HepG2 (cell line): ENCODE data around the gene EDEM1. TPM values are rescaled to one million over a fixed set of nuclear protein-coding genes. Genes with fewer than 3 reads are reported as not detected.
A peak's percentile ranks its signal among the peaks of the same experiment; 100 is the strongest.

Source experiments
- ATF7-NPFF ChIP-seq: sonication (generic); formaldehyde crosslinking; IDR thresholded peaks from 2 replicates; pipeline ENCODE4 v1.8.1; 2023; ENCODE audit warnings: mild to moderate bottlenecking, low read depth, missing genetic modification reagents, moderate library complexity
- BCL6 ChIP-seq: IDR thresholded peaks from 2 replicates; pipeline ENCODE4 v1.6.1; 2016; ENCODE audit warnings: missing genetic modification reagents, missing compliant biosample characterization
- CREB3 ChIP-seq: sonication (generic); formaldehyde crosslinking; IDR thresholded peaks from 2 replicates; pipeline ENCODE4 v1.5.0; 2020; ENCODE audit warnings: missing genetic modification reagents
- DDIT3 ChIP-seq: sonication (generic); formaldehyde crosslinking; IDR thresholded peaks from 2 replicates; pipeline ENCODE4 v1.4.0; 2020; ENCODE audit warnings: mild to moderate bottlenecking, missing genetic modification reagents
- KDM5B ChIP-seq: sonication (generic); formaldehyde crosslinking; IDR thresholded peaks from 2 replicates; pipeline ENCODE4 v1.4.0; 2020; ENCODE audit warnings: missing genetic modification reagents, mild to moderate bottlenecking, borderline replicate concordance
- MIER3 ChIP-seq: IDR thresholded peaks from 2 replicates; pipeline ENCODE4 v1.6.1; 2016; ENCODE audit warnings: missing compliant biosample characterization, borderline replicate concordance
- MXI1 ChIP-seq: IDR thresholded peaks from 3 replicates; pipeline ENCODE4 v1.6.1; 2012; ENCODE audit warnings: low read depth, low read length, inconsistent platforms, borderline replicate concordance
- NONO ChIP-seq, 2 experiments: fragments of 450-650 bp in 1 of 2; sonication (generic) in 1 of 2; formaldehyde crosslinking in 1 of 2; IDR thresholded peaks in 1 of 2; conservative IDR thresholded peaks in 1 of 2; 2 replicates each; pipeline versions ENCODE4 v1.6.1 to v1.8.0; 2017 to 2022; ENCODE audit warnings: mild to moderate bottlenecking in 1 of 2, missing genetic modification reagents in 1 of 2, moderate library complexity in 1 of 2
- NR2F6 ChIP-seq, 2 experiments: IDR thresholded peaks; 2 replicates each; pipeline ENCODE4 v1.6.1; 2016; ENCODE audit warnings: antibody characterized with exemption in 1 of 2, mild to moderate bottlenecking in 1 of 2
- NR3C1 ChIP-seq: sonication (generic); formaldehyde crosslinking; IDR thresholded peaks from 2 replicates; pipeline ENCODE4 v1.4.0; 2020; ENCODE audit warnings: missing genetic modification reagents
- PATZ1 ChIP-seq: sonication (generic); formaldehyde crosslinking; IDR thresholded peaks from 2 replicates; pipeline ENCODE4 v1.4.0; 2020; ENCODE audit warnings: missing genetic modification reagents
- PHF8 ChIP-seq: sonication (generic); formaldehyde crosslinking; IDR thresholded peaks from 2 replicates; pipeline ENCODE4 v1.5.0; 2020; ENCODE audit warnings: missing genetic modification reagents
- POGZ ChIP-seq: sonication (generic); formaldehyde crosslinking; IDR thresholded peaks from 2 replicates; pipeline ENCODE4 v1.4.0; 2020; ENCODE audit warnings: mild to moderate bottlenecking, missing genetic modification reagents
- POLR2G ChIP-seq: fragments of 200-400 bp; formaldehyde crosslinking; IDR thresholded peaks from 2 replicates; pipeline ENCODE4 v1.6.1; 2018; ENCODE audit warnings: mild to moderate bottlenecking, low read depth, low read length, moderate library complexity
- RBM39 ChIP-seq: fragments of 200-400 bp; formaldehyde crosslinking; IDR thresholded peaks from one replicate; pipeline ENCODE4 v1.6.1; 2018; ENCODE audit warnings: antibody characterized with exemption, mild to moderate bottlenecking, low read depth, low read length; ENCODE audit not compliant: poor library complexity, severe bottlenecking
- SIN3A ChIP-seq: IDR thresholded peaks from 2 replicates; pipeline ENCODE4 v1.6.1; 2011; ENCODE audit warnings: low read depth, mild to moderate bottlenecking, control low read depth, low read length, borderline replicate concordance
- SMAD3 ChIP-seq: sonication (generic); formaldehyde crosslinking; IDR thresholded peaks from 2 replicates; pipeline ENCODE4 v1.4.0; 2020; ENCODE audit warnings: missing genetic modification reagents
- SOX13 ChIP-seq, 3 experiments: fragments of 450-650 bp in 1 of 3; sonication (generic) in 1 of 3; formaldehyde crosslinking in 1 of 3; IDR thresholded peaks in 2 of 3; conservative IDR thresholded peaks in 1 of 3; 2 replicates each; pipeline versions ENCODE4 v1.5.0 to v1.6.1; 2016 to 2020; ENCODE audit warnings: antibody characterized with exemption in 1 of 3, mild to moderate bottlenecking in 1 of 3, missing compliant biosample characterization in 1 of 3, missing genetic modification reagents in 1 of 3, moderate library complexity in 1 of 3
- TEF ChIP-seq: sonication (generic); formaldehyde crosslinking; IDR thresholded peaks from 2 replicates; pipeline ENCODE4 v1.5.0; 2020; ENCODE audit warnings: missing genetic modification reagents
- THYN1 ChIP-seq: sonication (generic); formaldehyde crosslinking; IDR thresholded peaks from 2 replicates; pipeline ENCODE4 v1.8.1; 2023; ENCODE audit warnings: low read depth, mild to moderate bottlenecking, moderate library complexity, missing genetic modification reagents, borderline replicate concordance
- ZC3H13 ChIP-seq: sonication (generic); formaldehyde crosslinking; IDR thresholded peaks from 2 replicates; pipeline ENCODE4 v1.8.1; 2023; ENCODE audit warnings: mild to moderate bottlenecking, missing genetic modification reagents, moderate library complexity
- ZNF580 ChIP-seq: IDR thresholded peaks from 2 replicates; pipeline ENCODE4 v1.6.1; 2016; ENCODE audit warnings: low read depth, borderline replicate concordance
- ZNF747 ChIP-seq: sonication (generic); formaldehyde crosslinking; IDR thresholded peaks from 2 replicates; pipeline ENCODE4 v1.8.1; 2023; ENCODE audit warnings: missing genetic modification reagents, mild to moderate bottlenecking, borderline replicate concordance
- ZNF776 ChIP-seq: sonication (generic); formaldehyde crosslinking; IDR thresholded peaks from 2 replicates; pipeline ENCODE4 v1.4.0; 2020; ENCODE audit warnings: mild to moderate bottlenecking, missing genetic modification reagents
- polyA plus RNA-seq, 8 experiments: library from polyadenylated mRNA; depleted of rRNA in 3 of 8; stranded (reverse) in 7 of 8; unstranded in 1 of 8; fragments of >200 nt; fragmentation: Illumina TruSeq in 4 of 8; extraction: Trizol in 4 of 8; gene quantifications; 2 replicates each; pipeline versions ENCODE4 v1.2.1 to v1.2.3, GENCODE V29; 2011 to 2016; ENCODE audit warnings: low read depth in 4 of 8, missing spikeins in 1 of 8, mixed read lengths in 1 of 8; ENCODE audit not compliant: insufficient read depth in 1 of 8
- total RNA-seq, 5 experiments: library from RNA; depleted of rRNA; stranded (reverse); fragments of >200 nt; fragmentation: Illumina TruSeq; extraction: Trizol; gene quantifications; 2 replicates each; pipeline ENCODE4 v1.2.3, GENCODE V29; 2016; ENCODE audit warnings: low read depth in 1 of 5

The EDEM1 gene
- total and polyA plus RNA-seq, 2 of the 13 experiments (the other 11 are each of a cell fraction or from before 2014, with no cell fraction given): 13.8 to 25.8 TPM

GRCh38 chr3:5187156-5187919, at the start of gene EDEM1 (continued):
- peak; percentile 26; the same call in 1 of the 2 replicates for TF ChIP-seq KDM5B (CRISPR knock-in tag)
- peak; percentile 69; the same call in 1 of the 2 replicates for TF ChIP-seq MIER3 (CRISPR knock-in tag)
- 0 out of 2 replicates have a peak, but pooled peaks have one; percentile 47 for TF ChIP-seq ATF7-NPFF
- 0 out of 2 replicates have a peak, but pooled peaks have one; percentile 30 for TF ChIP-seq SMAD3 (CRISPR knock-in tag)
- peak; percentile 66; the same call in 1 of the 2 replicates for TF ChIP-seq PHF8 (CRISPR knock-in tag)
- no peak for TF ChIP-seq NR3C1
- TF ChIP-seq CREB3: 0 out of 2 replicates have a peak, but pooled peaks have one; percentile 3
- TF ChIP-seq ZNF776 (CRISPR knock-in tag): no peak
- TF ChIP-seq ZC3H13 (CRISPR knock-in tag): peak; percentile 63; the same call in 1 of the 2 replicates
- no peak for TF ChIP-seq DDIT3 (CRISPR knock-in tag)
- peak; percentile 87 for TF ChIP-seq POLR2G
- TF ChIP-seq MXI1: peak; percentile 75; the same call in 2 of the 3 replicates
- peak; percentile 77; the same call in 1 of the 2 replicates for TF ChIP-seq SIN3A
- peak; percentile 70 for TF ChIP-seq RBM39
- TF ChIP-seq THYN1 (CRISPR knock-in tag): no peak
- TF ChIP-seq ZNF580 (CRISPR knock-in tag): no peak
- TF ChIP-seq POGZ: peak; percentile 81
- no peak for TF ChIP-seq NONO (IDR thresholded peaks at IDR 0.05)
- peak; percentile 71; the same call in 1 of the 2 replicates for TF ChIP-seq NONO (CRISPR knock-in tag; conservative IDR thresholded peaks at IDR 0.05)
- TF ChIP-seq SOX13 (IDR thresholded peaks at IDR 0.05): no peak
- no peak; a peak in 1 of 4 replicates for TF ChIP-seq SOX13 (CRISPR knock-in tag; conservative IDR thresholded peaks at IDR 0.05 in 1 of 2, IDR thresholded peaks at IDR 0.05 in 1 of 2)
- TF ChIP-seq TEF (CRISPR knock-in tag): no peak
- peak; percentile 35; the same call in 1 of the 2 replicates for TF ChIP-seq PATZ1 (CRISPR knock-in tag)
- TF ChIP-seq NR2F6 (IDR thresholded peaks at IDR 0.05): no peak
- peak; percentile 58; the same call in 1 of the 2 replicates for TF ChIP-seq NR2F6 (CRISPR knock-in tag; IDR thresholded peaks at IDR 0.05)
- peak; percentile 67; the same call in 1 of the 2 replicates for TF ChIP-seq ZNF747
- 0 out of 2 replicates have a peak, but pooled peaks have one; percentile 37 for TF ChIP-seq BCL6 (CRISPR knock-in tag)
